OCI-LY7 (cell line): ENCODE results near the gene BSDC1.

ENCODE experiments used
- CTCF ChIP-seq: fragments of 200-600 bp; sonication (generic); conservative IDR thresholded peaks from 2 replicates; pipeline ENCODE4 v1.5.1; 2014; ENCODE audit warnings: mild to moderate bottlenecking, antibody characterized with exemption, low read length, moderate library complexity, mixed read lengths
- EZH2phosphoT487 ChIP-seq: fragments of 200-600 bp; sonication (generic); IDR thresholded peaks from 2 replicates; pipeline ENCODE4 v1.6.1; 2018; ENCODE audit warnings: low read depth, borderline replicate concordance, mild to moderate bottlenecking, mixed run types, antibody characterized with exemption, low read length, moderate library complexity, mixed read lengths

- no peak for TF ChIP-seq CTCF
- no peak for TF ChIP-seq EZH2phosphoT487
Observed at GRCh38 chr1:32351399-32352238, 42.6 kb downstream of the BSDC1 start.
